Testis (tissue), 2 donors: ENCODE results near the gene HCFC1R1.

Source experiments
- CTCF ChIP-seq, 3 experiments: fragments of 450-650 bp in 2 of 3; fragments of 200-600 bp in 1 of 3; sonication (generic) in 1 of 3; IDR thresholded peaks; one replicate each; pipeline ENCODE4 v1.5.1; 2016 to 2019; ENCODE audit warnings: antibody characterized with exemption in 3 of 3, mild to moderate bottlenecking in 2 of 3, moderate library complexity in 1 of 3
- POLR2A ChIP-seq: fragments of 450-650 bp; IDR thresholded peaks from one replicate; pipeline ENCODE4 v1.6.1; 2017; ENCODE audit warnings: antibody characterized with exemption, mild to moderate bottlenecking, moderate library complexity

DNA sequence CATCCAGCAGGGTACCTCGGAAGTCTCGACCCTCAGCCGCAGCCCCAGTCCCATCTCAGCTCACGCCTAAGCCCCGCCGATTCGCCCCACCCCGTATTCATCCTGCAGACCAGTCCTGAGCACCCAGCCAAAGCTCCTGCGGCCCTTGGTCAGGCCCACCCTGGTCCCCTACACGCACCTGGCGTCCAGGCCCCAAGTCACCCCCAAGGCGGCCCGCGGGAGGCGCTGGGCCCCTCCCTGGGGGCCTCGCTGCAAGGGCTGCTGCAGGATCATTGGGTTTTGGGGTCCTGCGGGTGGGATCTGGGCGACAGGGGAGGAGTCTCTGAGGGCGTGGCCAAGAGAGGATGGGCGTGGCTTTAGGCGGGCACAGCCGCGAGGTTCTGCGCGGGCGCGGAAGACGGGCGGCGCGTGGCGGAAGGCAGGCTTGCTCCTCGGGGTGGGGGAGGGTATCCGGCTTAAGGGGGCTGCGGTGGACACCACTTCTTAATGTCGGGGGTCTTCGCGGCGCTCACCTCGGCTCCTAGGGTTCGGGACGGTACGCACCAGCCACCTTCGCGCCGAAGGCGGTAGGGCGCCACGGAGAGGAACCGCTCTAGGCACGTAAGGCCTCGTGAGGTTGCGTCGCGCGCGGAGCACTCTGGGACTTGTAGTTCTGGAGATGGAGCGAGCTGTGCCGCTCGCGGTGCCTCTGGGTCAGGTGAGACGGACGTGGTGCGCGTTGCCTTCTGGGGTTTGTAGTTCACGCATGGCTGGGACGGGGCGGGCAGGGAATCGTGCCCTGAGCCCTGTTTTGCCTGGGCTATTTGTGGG lies at the start of gene HCFC1R1, which contains the start of gene THOC6:
- TF ChIP-seq CTCF (IDR thresholded peaks at IDR 0.05) (no peak), POLR2A (no peak)
